Kidney (tissue), 14 donors: ENCODE measurements around the gene NLGN1. TPM values are rescaled to one million over a fixed set of nuclear protein-coding genes. Genes with fewer than 3 reads are reported as not detected.

Source experiments
- DNase-seq, 5 donors: peaks; one replicate each; pipeline ENCODE4 v3.0.0-alpha.2; 2013 to 2020
- FAIRE-seq: peaks from 2 replicates; lab custom pipeline; 2012; peaks lifted over from hg19 to GRCh38; lab: Jason Lieb, UNC
- H3K27ac ChIP-seq, 2 donors: one replicate each; pipeline ENCODE4 v1.7.0; 2013; ENCODE audit warnings: low read depth in 2 of 2, low read length in 2 of 2, inconsistent platforms in 1 of 2
- H3K27me3 ChIP-seq: one replicate; pipeline ENCODE4 v1.7.1; 2013; ENCODE audit warnings: low read length, inconsistent platforms; ENCODE audit not compliant: control insufficient read depth, insufficient read depth
- H3K36me3 ChIP-seq, 3 donors: one replicate each; pipeline versions ENCODE4 v1.7.0 to v1.7.1; 2013; ENCODE audit warnings: low read length in 3 of 3, control low read depth in 1 of 3, inconsistent platforms in 1 of 3; ENCODE audit not compliant: insufficient read depth in 3 of 3, control insufficient read depth in 2 of 3
- H3K4me1 ChIP-seq, 3 donors: one replicate each; pipeline versions ENCODE4 v1.7.0 to v1.7.1; 2013; ENCODE audit warnings: low read length in 3 of 3, inconsistent platforms in 1 of 3, low read depth in 1 of 3; ENCODE audit not compliant: control insufficient read depth in 2 of 3, insufficient read depth in 2 of 3
- H3K4me3 ChIP-seq, 3 donors: one replicate each; pipeline versions ENCODE4 v1.7.0 to v1.8.1; 2013; ENCODE audit warnings: low read length in 3 of 3, control low read depth in 1 of 3, inconsistent platforms in 1 of 3
- H3K9ac ChIP-seq, 3 donors: one replicate each; pipeline versions ENCODE4 v1.7.0 to v1.7.1; 2013; ENCODE audit warnings: low read length in 3 of 3, control low read depth in 1 of 3, inconsistent platforms in 1 of 3
- H3K9me3 ChIP-seq, 3 donors: one replicate each; pipeline versions ENCODE4 v1.7.0 to v1.7.1; 2013; ENCODE audit warnings: low read length in 3 of 3, control low read depth in 1 of 3, inconsistent platforms in 1 of 3; ENCODE audit not compliant: control insufficient read depth in 2 of 3, insufficient read depth in 1 of 3
- intact Hi-C: fragments of 100-400 bp; cut with DNase I; formaldehyde crosslinking; loops from one replicate; pipeline ENCODE4 v1.11.1; 2022
- polyA plus RNA-seq: library from polyadenylated mRNA; stranded (reverse); fragments of 350-450 nt; fragmentation: Illumina TruSeq; extraction: RNeasy Lipid Tissue Mini Kit (QIAGEN cat#74804); gene quantifications from one replicate; pipeline ENCODE4 v1.2.3, GENCODE V29; 2014; ENCODE audit warnings: low read depth, low replicate concordance; ENCODE audit not compliant: insufficient read depth
- total RNA-seq: library from RNA; stranded (reverse); fragmentation: NEBNext Ultra II Directional; extraction: Animal tissue kit (Norgen Biotek cat#: 25700); gene quantifications from one replicate; pipeline ENCODE4 v1.2.1, GENCODE V29; 2021
- TF ChIP-seq, protein P1 (sequence below): IDR thresholded peaks from 3 replicates; pipeline ENCODE4 v1.5.1; 2012; ENCODE audit warnings: mild to moderate bottlenecking, moderate library complexity, borderline replicate concordance; ENCODE audit not compliant: insufficient read depth; ENCODE audit errors: extremely low read depth
- donor health status: control.
- donor health status: control.
- donor health status: control.
- donor health status: control.
- donor health status: control.
- donor health status: DM: yes; HTN: yes; CAD: no.
- donor health status: Normal renal cell carcinoma (clear cell type).

The NLGN1 gene
- total and polyA plus RNA-seq, 2 donors from 2014 or later: 0.49 to 19.4 TPM

DNA sequence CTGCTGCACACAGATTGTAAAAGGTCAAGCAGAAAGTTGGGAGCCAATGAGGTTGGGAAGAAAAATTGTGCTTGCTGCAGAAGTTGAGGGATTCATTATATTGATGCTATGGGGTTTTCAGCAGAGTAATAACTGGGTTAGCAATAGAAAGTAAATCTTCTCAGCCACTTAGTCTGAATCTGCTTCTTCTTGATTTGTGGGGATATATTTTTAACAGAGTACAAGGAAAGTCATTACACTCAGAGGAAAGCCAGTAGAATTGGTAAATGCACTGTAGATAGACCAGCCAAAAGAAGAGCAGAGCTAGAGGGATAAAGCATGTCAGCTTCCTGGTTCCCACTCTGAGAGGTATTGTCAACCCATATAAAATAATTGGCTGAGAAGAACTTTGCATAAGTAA is 663.6 kb downstream of the NLGN1 start:
- FAIRE-seq (no peak), DNase-seq (no peak)
- Histone ChIP-seq H3K36me3 (no peaks in the 10 kb centered on the region), H3K27ac (no peak overlapping the region), H3K9me3 (no peaks in the 10 kb centered on the region), H3K9ac (no peak overlapping the region), H3K27me3 (no peaks in the 10 kb centered on the region), H3K4me1 (no peaks in the 10 kb centered on the region), H3K4me3 (no peak overlapping the region)
- intact Hi-C loops: no loop called here
- TF ChIP-seq, protein P1, sequence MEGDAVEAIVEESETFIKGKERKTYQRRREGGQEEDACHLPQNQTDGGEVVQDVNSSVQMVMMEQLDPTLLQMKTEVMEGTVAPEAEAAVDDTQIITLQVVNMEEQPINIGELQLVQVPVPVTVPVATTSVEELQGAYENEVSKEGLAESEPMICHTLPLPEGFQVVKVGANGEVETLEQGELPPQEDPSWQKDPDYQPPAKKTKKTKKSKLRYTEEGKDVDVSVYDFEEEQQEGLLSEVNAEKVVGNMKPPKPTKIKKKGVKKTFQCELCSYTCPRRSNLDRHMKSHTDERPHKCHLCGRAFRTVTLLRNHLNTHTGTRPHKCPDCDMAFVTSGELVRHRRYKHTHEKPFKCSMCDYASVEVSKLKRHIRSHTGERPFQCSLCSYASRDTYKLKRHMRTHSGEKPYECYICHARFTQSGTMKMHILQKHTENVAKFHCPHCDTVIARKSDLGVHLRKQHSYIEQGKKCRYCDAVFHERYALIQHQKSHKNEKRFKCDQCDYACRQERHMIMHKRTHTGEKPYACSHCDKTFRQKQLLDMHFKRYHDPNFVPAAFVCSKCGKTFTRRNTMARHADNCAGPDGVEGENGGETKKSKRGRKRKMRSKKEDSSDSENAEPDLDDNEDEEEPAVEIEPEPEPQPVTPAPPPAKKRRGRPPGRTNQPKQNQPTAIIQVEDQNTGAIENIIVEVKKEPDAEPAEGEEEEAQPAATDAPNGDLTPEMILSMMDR: no peak

GRCh38 chr3:174061731-174062130 is 664.2 kb downstream of the NLGN1 start:
- DNase-seq: no peak
- Histone ChIP-seq H3K27me3 (no peaks in the 10 kb centered on the region), H3K9ac (no peak overlapping the region), H3K4me1 (no peaks in the 10 kb centered on the region), H3K4me3 (no peak overlapping the region), H3K27ac (no peak overlapping the region), H3K36me3 (no peaks in the 10 kb centered on the region), H3K9me3 (no peaks in the 10 kb centered on the region)
- TF ChIP-seq, protein P1: no peak
- FAIRE-seq: no peak
- intact Hi-C loops: no loop called here

- TF ChIP-seq, protein P1: no peak
- H3K36me3 ChIP-seq: no peaks in the 10 kb centered on the region
- DNase-seq: no peak
- no peaks in the 10 kb centered on the region for H3K4me1 ChIP-seq
- H3K27me3 ChIP-seq: no peaks in the 10 kb centered on the region
- no peak overlapping the region for H3K4me3 ChIP-seq
- no peak for FAIRE-seq
- no peaks in the 10 kb centered on the region for H3K9me3 ChIP-seq
- no peak overlapping the region for H3K9ac ChIP-seq
- intact Hi-C loops: no loop called here
- no peak overlapping the region for H3K27ac ChIP-seq
Observed at GRCh38 chr3:174062923-174063322, 665.4 kb downstream of the NLGN1 start.

GRCh38 chr3:174068035-174068434 is 670.5 kb downstream of the NLGN1 start:
- no peaks in the 10 kb centered on the region for H3K9me3 ChIP-seq
- FAIRE-seq: no peak
- no peaks in the 10 kb centered on the region for H3K27me3 ChIP-seq
- H3K4me1 ChIP-seq: no peaks in the 10 kb centered on the region
- H3K27ac ChIP-seq: no peak overlapping the region
- no peak for DNase-seq
- intact Hi-C loops: no loop called here
- no peak overlapping the region for H3K9ac ChIP-seq
- TF ChIP-seq, protein P1: no peak
- no peaks in the 10 kb centered on the region for H3K36me3 ChIP-seq
- H3K4me3 ChIP-seq: no peak overlapping the region
